ENCODE data around the gene NUP50. TPM values are rescaled to one million over a fixed set of nuclear protein-coding genes. Genes with fewer than 3 reads are reported as not detected.

The NUP50 gene
- total RNA-seq, 1 donor from 2014 or later, result 65.1 TPM

GRCh38 chr22:45207533-45207932, 43.8 kb downstream of the NUP50 start:
- TF ChIP-seq, protein P1, sequence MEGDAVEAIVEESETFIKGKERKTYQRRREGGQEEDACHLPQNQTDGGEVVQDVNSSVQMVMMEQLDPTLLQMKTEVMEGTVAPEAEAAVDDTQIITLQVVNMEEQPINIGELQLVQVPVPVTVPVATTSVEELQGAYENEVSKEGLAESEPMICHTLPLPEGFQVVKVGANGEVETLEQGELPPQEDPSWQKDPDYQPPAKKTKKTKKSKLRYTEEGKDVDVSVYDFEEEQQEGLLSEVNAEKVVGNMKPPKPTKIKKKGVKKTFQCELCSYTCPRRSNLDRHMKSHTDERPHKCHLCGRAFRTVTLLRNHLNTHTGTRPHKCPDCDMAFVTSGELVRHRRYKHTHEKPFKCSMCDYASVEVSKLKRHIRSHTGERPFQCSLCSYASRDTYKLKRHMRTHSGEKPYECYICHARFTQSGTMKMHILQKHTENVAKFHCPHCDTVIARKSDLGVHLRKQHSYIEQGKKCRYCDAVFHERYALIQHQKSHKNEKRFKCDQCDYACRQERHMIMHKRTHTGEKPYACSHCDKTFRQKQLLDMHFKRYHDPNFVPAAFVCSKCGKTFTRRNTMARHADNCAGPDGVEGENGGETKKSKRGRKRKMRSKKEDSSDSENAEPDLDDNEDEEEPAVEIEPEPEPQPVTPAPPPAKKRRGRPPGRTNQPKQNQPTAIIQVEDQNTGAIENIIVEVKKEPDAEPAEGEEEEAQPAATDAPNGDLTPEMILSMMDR (IDR thresholded peaks at IDR 0.05; ENCODE audit: unreplicated experiment), result no peak
- Mint-ChIP-seq H3K4me3 (ENCODE audit: low read depth) (no peak overlapping the region), H3K9me3 (ENCODE audit: low read depth) (no peaks in the 10 kb centered on the region), H3K4me1 (ENCODE audit: low read depth) (peaks cover 3% of the 10 kb centered on the region), H3K27ac (no peak overlapping the region), H3K27me3 (no peaks in the 10 kb centered on the region), H3K36me3 (ENCODE audit: insufficient read depth) (peaks cover 4% of the 10 kb centered on the region)
- no peak for DNase-seq (ENCODE audit: low spot score, unreplicated experiment)

DNA sequence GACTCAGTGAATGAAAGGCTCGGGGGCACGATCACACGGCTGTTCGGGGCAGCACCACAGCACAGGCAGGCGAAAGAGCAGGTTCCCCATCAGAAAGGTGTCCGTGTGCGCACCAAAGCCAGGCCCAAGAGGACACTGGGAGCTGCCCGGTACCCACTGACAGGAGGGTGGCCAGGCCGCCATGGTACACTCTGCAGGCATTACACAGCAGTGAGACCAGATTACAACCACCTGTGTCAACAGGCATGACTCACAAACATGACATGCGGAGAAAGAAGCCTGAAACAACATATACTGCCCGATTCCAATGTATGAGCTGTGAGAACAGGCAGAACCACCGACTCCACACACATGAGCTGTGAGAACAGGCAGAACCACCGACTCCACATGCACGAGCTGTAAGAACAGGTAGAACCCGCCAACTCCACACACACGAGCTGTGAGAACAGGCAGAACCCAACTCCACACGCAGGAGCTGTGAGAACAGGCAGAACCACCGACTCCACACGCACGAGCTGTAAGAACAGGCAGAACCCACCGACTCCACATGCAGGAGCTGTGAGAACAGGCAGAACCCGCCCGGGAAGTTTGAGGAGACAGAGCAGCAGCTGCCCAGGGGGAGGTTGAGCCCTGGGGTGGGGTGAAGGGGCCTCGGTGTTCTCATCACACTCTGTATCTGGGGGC, 44.4 kb downstream of the NUP50 start:
- Mint-ChIP-seq H3K27ac (peak overlapping the region; percentile 67), H3K9me3 (ENCODE audit: low read depth) (no peaks in the 10 kb centered on the region), H3K27me3 (peaks cover 6% of the 10 kb centered on the region), H3K4me1 (ENCODE audit: low read depth) (peaks cover 5% of the 10 kb centered on the region), H3K36me3 (ENCODE audit: insufficient read depth) (peaks cover 4% of the 10 kb centered on the region), H3K4me3 (ENCODE audit: low read depth) (no peak overlapping the region)
- TF ChIP-seq, protein P1 (IDR thresholded peaks at IDR 0.05; ENCODE audit: unreplicated experiment), result no peak
- no peak for DNase-seq (ENCODE audit: low spot score, unreplicated experiment)

- Mint-ChIP-seq H3K27me3 (peaks cover 8% of the 10 kb centered on the region), H3K4me1 (ENCODE audit: low read depth) (peaks cover 5% of the 10 kb centered on the region), H3K4me3 (ENCODE audit: low read depth) (no peak overlapping the region), H3K36me3 (ENCODE audit: insufficient read depth) (peaks cover 4% of the 10 kb centered on the region), H3K9me3 (ENCODE audit: low read depth) (no peaks in the 10 kb centered on the region), H3K27ac (peak overlapping the region; percentile 67)
- no peak for DNase-seq (ENCODE audit: low spot score, unreplicated experiment)
- TF ChIP-seq, protein P1 (IDR thresholded peaks at IDR 0.05; ENCODE audit: unreplicated experiment), result no peak
These were observed 44.9 kb downstream of the NUP50 start for GRCh38 chr22:45208696-45208992.

DNA sequence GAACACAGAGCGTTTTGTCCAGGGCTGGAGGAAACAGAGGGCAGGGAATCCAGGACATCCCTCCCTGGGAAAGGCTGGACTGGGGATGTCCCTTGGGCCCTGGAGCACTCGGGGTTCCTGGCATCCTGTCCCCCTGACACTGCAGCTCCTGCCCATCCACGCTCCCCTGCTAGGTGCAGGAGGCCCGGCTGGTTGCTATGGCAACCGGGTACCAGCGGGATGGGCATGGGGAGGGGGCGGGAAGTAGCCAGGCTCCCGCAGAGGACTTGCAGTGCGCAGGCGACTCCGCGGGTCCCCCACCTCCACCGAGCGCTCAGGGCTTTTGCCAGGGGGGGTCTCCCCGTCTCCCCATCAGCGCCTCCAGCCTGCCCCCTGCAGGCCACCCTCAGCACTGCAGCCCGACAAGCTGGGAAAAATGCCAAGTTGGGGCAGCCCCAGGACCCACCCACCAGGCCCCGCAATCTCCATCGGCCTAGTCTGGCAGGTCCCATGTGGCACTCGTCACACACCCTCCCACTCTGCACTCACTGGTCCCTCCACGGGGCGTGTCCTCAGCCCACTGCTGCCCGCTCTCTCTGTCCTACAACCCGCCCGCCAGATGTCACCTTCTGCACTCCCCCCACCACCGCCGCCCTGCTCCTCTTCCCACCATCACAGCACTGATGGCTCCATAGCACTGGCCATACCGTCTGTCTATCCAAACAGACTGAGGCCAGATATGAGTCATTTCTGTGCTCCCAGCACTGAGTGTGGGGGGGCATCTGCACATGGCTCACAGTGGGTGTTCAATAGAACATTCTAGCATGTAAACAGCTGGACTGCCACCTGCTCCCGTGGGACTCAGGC, 45.5 kb downstream of the NUP50 start:
- TF ChIP-seq, protein P1 (IDR thresholded peaks at IDR 0.05; ENCODE audit: unreplicated experiment), result peak; percentile 69
- H3K36me3 Mint-ChIP-seq (ENCODE audit: insufficient read depth), result peaks cover 4% of the 10 kb centered on the region
- H3K27ac Mint-ChIP-seq, result no peak overlapping the region
- H3K27me3 Mint-ChIP-seq, result peaks cover 8% of the 10 kb centered on the region
- H3K9me3 Mint-ChIP-seq (ENCODE audit: low read depth), result no peaks in the 10 kb centered on the region
- no peak overlapping the region for H3K4me3 Mint-ChIP-seq (ENCODE audit: low read depth)
- H3K4me1 Mint-ChIP-seq (ENCODE audit: low read depth), result peaks cover 5% of the 10 kb centered on the region
- DNase-seq (ENCODE audit: low spot score, unreplicated experiment), result no peak

DNA sequence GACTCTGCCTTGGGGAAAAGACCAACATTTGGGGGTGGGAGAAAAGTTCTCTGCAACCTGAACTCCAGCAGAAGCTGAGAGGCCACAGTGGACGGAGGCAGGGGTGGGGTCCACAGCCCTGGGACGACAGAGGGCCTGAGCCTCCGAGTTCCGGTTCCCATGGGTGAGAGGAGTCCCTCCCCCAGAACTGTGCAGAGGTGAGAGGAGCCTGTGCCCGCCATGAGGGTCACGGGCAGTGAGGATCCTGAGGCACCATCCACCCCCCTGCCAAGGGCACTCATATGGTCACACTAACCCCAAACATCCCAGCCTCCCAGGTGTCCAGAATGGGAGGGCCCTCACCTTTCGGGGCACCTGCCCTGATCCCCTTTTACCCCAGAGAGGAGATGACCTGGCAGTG, 46.4 kb downstream of the NUP50 start:
- no peak for DNase-seq (ENCODE audit: low spot score, unreplicated experiment)
- Mint-ChIP-seq H3K27ac (no peak overlapping the region), H3K4me3 (ENCODE audit: low read depth) (no peak overlapping the region), H3K4me1 (ENCODE audit: low read depth) (peaks cover 5% of the 10 kb centered on the region), H3K36me3 (ENCODE audit: insufficient read depth) (peaks cover 4% of the 10 kb centered on the region), H3K9me3 (ENCODE audit: low read depth) (no peaks in the 10 kb centered on the region), H3K27me3 (peaks cover 8% of the 10 kb centered on the region)
- TF ChIP-seq, protein P1 (IDR thresholded peaks at IDR 0.05; ENCODE audit: unreplicated experiment), result no peak

Measured in progenitor cell of endocrine pancreas (in vitro differentiated cells).